Stimulated activated CD4-positive, alpha-beta T cell treated with anti-CD3 and anti-CD28 coated beads, Interleukin-4, amount 100 ng/mL, for 24 hours (primary cell): ENCODE measurements around the gene GADD45B.
"Not testable (repeated sequence)": the region's sequence is repeated elsewhere in the genome, so short reads cannot be mapped to it uniquely, and the experiment has no call there.

Experiments
- DNase-seq: peaks from one replicate; pipeline ENCODE4 v3.0.0-alpha.2; 2020

The GADD45B gene

DNA sequence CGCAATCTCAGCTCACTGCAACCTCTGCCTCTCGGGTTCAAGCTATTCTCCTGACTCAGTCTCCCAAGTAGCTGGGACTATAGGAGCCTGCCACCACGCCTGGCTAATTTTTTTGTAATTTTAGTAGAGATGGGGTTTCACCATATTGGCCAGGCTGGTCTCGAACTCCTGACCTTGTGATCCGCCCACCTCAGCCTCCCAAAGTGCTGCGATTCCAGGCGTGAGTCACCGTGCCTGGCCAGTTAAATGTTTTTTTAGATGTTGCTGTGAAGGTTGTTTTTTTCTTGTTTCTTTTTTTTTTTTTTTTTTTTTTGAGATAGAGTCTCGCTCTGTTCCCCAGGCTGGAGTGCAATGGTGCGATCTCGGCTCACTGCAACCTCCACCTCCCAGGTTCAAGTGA is 42.9 kb downstream of the GADD45B start:
- DNase-seq: not testable (repeated sequence)

DNA sequence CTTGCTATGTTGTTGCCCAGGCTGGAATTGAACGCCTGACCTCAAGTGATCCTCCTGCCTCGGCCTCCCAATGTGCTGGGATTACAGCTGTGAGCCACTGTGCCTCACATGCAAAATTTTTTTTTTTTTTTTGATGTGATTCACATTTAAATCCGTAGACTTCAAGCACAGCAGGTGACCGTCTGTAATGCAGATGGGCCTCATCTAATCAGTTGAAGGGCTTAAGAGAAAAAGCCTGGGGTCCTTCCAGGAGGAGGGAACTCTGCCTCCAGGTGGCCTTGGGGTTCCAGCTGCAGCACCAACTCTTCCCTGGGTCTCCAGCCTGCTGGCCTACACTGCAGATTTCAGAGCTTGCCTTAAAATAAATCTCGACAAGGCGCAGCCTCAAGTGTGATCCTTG is 43.6 kb downstream of the GADD45B start:
- DNase-seq: no peak

DNA sequence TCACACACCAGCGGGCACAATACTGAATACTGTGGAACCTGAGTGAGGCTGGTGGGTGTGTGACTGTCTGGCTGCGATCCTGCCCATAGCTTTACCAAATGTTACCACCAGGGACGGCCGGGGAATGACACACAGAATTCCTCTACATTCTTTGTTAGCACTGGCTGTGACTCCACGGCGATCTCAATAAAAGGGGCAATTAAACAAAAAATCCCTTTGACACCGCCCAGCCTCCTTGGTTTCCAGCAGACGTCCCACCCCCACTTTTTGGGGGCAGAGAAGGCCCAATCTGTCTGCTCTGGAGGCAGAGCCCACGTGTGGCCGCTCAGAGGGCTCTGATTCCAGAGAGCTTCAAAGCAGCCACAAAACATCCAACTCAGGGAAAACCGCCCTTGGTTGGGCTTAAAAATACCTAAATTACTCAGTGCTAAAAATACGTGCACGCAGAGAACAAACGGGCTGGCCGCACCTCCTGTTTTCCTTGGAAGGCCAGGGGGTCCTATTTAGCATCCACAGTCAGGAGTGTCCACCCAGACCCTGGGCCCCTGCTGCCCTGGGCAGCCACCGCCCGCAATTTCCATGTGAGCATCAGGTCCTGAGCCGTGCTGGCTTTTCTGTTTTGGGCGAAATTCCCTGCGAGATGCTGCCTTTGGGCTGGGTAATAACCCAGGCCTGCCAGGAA is 47.8 kb downstream of the GADD45B start:
- no peak for DNase-seq

DNA sequence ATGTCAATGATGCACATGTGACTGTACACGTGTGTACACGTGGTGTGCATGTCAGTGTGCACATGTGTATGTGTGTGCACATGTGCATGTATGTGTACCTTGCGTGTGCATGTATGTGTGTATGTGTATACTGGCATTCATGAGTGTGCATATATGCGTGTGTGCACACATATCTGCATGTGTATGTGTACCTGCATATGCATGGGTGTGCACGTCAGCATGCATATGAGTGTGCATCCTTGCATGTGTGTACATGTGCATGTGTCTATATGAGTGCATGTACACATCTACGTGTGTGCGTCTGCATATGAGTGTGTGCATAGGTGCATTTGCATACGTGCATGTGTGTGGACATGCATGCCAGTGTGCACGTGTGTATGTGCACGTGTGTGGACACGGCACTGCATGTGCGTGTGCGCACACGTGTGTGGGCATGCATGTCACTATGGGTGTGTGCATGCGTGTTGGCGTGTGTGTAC is 48.5 kb downstream of the GADD45B start:
- DNase-seq: no peak

DNA sequence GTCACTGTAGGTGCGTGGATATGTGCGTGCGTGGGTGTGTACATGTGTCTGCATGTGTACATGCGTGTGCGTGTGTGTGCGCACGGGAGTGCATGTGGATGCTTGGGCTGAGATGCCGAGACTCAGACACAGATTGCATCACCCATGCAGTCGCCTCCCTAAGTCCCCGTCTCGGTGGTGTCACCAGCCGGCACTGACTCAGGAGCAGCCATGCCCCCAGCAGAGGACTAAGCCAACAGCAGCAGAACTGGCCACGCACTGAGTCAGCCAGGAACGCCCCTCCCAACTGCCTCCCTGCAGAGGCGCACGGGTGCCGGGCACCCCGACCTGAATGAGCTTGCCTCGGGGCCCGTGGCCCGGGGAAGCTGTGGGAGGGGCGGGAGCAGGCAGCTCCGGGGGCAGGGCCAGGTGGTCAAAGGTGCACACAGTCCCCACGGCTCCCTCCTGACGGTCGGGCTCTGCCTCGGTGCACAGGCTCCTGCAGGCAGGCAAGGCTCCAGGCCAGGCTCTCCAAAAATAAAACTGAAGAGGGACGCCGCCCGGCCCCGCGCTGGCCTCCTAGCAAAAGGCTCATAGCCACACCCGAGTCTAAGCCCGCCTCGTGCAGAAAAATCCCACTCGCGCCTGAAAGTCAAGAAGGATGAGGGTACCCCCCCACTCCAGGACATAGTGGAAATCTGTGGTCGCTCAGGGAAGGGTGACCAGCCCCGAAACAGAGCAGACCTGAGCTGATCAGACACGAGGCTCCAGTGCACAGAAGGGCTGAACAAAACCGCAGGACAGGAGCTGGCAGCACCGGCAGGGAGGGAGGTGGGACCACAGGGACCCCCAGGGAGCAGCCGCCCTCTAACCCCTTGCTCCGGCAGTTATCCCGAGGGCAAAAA is 49.2 kb downstream of the GADD45B start:
- DNase-seq: no peak

DNA sequence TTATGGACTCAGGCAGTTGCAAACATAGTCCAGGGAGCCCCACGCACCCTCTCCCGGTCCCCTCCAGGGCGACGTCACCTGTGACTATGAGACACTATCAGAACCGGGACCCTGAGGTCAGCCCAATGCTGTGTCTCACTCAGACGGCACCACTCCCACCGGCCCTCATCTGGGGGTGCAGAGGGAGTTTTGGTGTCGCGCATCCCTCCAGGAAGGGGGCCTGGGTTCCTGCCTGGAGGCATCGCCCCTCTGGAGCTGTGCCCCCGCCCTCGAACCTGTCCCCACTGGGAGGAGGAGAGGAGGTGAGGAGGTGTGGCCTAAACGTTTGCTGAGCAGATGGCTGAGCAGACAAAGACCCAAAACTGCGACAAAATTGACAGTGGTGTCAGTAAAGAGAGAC is 51.2 kb downstream of the GADD45B start:
- DNase-seq: no peak

DNA sequence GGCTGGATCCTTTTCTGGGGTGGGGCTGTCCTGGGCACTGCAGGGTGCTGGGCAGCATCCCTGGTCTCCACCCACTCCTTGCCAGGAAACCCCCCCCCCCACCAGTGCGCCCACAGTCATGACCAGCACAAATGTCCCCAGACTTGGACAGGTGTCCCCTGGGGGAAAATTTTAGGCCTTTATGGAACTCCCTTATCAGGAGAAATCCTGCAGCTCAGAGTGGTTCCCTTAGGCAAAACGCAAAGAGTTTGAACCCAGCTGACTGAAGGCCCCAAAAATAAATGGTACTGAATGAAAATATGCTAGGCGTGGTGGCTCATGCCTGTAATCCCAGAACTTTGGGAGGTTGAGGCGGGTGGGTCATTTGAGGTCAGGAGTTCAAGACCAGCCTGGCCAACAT is 51.8 kb downstream of the GADD45B start:
- DNase-seq: no peak
